Endothelial cell of umbilical vein (primary cell): ENCODE results near the gene RPS2. TPM values are rescaled to one million over a fixed set of nuclear protein-coding genes. Genes with fewer than 3 reads are reported as not detected.

Source experiments
- BruUV-seq: library from RNA; stranded (reverse); fragments of 400-500 nt; replicated peaks from 2 replicates; lab custom pipeline; 2021; lab: Mats Ljungman, UMichigan
- CTCF ChIA-PET: fragments of 300-600, 350-600 bp; sonication (Branson Sonifier 250); formaldehyde crosslinking; loops from one replicate; lab custom pipeline; 2021; ENCODE audit warnings: antibody characterized with exemption, inconsistent platforms; lab: Charles Lee
- POLR2A ChIA-PET: fragments of 300-600, 350-600 bp; sonication (Branson Sonifier 250); formaldehyde crosslinking; loops from one replicate; lab custom pipeline; 2021; ENCODE audit warnings: antibody characterized with exemption, inconsistent platforms; lab: Charles Lee
- DNase-seq: peaks from one replicate; pipeline ENCODE4 v3.0.0-alpha.2; 2011; ENCODE audit warnings: low read depth, low spot score
- FAIRE-seq: peaks from 2 replicates; lab custom pipeline; 2011; peaks lifted over from hg19 to GRCh38; lab: Jason Lieb, UNC
- H2AFZ ChIP-seq: 2 replicates; pipeline ENCODE4 v1.6.0; 2012; ENCODE audit warnings: low read depth, low read length, control low read depth, inconsistent platforms
- H3K27ac ChIP-seq: 2 replicates; pipeline ENCODE4 v1.5.1; 2011; ENCODE audit warnings: low read depth, mild to moderate bottlenecking, control low read depth, low read length, moderate library complexity; ENCODE audit not compliant: insufficient read depth
- H3K27me3 ChIP-seq, 2 experiments: 2 replicates each; pipeline versions ENCODE4 v1.6.0 to v1.6.1; 2011; ENCODE audit warnings: low read length in 2 of 2, mixed read lengths in 1 of 2; ENCODE audit not compliant: control insufficient read depth in 2 of 2, insufficient read depth in 2 of 2
- H3K36me3 ChIP-seq, 2 experiments: 2 replicates in 1 of 2; 3 replicates in 1 of 2; pipeline ENCODE4 v1.5.1; 2011; ENCODE audit warnings: low read length in 2 of 2, mild to moderate bottlenecking in 1 of 2, moderate library complexity in 1 of 2; ENCODE audit not compliant: control insufficient read depth in 2 of 2, insufficient read depth in 2 of 2; ENCODE audit errors: extremely low read depth in 1 of 2
- H3K4me1 ChIP-seq: 3 replicates; pipeline ENCODE4 v1.5.1; 2011; ENCODE audit warnings: mild to moderate bottlenecking, low read length; ENCODE audit not compliant: control insufficient read depth, insufficient read depth; ENCODE audit errors: extremely low read depth
- H3K4me2 ChIP-seq: 2 replicates; pipeline ENCODE4 v1.6.1; 2011; ENCODE audit warnings: low read length, control low read depth, mixed read lengths; ENCODE audit not compliant: insufficient read depth
- H3K4me3 ChIP-seq, 3 experiments: fragments of 200-600 bp in 1 of 3; sonication (generic), shearing (Covaris generic) in 1 of 3; replicated peaks in 1 of 3; 2 replicates each; pipeline ENCODE4 v1.5.1; 2011 to 2016; ENCODE audit warnings: control low read depth in 3 of 3, low read length in 3 of 3, mild to moderate bottlenecking in 2 of 3, inconsistent platforms in 1 of 3, low read depth in 1 of 3, moderate library complexity in 1 of 3; ENCODE audit not compliant: insufficient read depth in 1 of 3
- H3K79me2 ChIP-seq: 2 replicates; pipeline ENCODE4 v1.6.0; 2012; ENCODE audit warnings: low read length, inconsistent platforms; ENCODE audit not compliant: control insufficient read depth, insufficient read depth
- H3K9ac ChIP-seq: replicated peaks from 2 replicates; pipeline ENCODE3; 2011; ENCODE audit warnings: low read length, control low read depth; ENCODE audit not compliant: insufficient read depth; ENCODE audit errors: extremely low read depth
- H3K9me1 ChIP-seq: replicated peaks from 3 replicates; pipeline ENCODE4 v1.6.0; 2011; ENCODE audit warnings: mild to moderate bottlenecking, low read length; ENCODE audit not compliant: control insufficient read depth, insufficient read depth; ENCODE audit errors: extremely low read depth
- H3K9me3 ChIP-seq: replicated peaks from 2 replicates; pipeline ENCODE4 v1.5.1; 2012; ENCODE audit warnings: low read length, inconsistent platforms; ENCODE audit not compliant: control insufficient read depth, insufficient read depth
- H4K20me1 ChIP-seq: replicated peaks from 2 replicates; pipeline ENCODE3; 2011; ENCODE audit warnings: mild to moderate bottlenecking, low read length; ENCODE audit not compliant: control insufficient read depth, insufficient read depth; ENCODE audit errors: extremely low read depth
- CTCF ChIP-seq, 2 donors: IDR thresholded peaks; 1 replicate in 1 of 2; 2 replicates in 1 of 2; pipeline ENCODE4 v1.5.1; 2011; ENCODE audit warnings: low read length in 2 of 2, mild to moderate bottlenecking in 2 of 2, moderate library complexity in 2 of 2, control low read depth in 1 of 2, inconsistent platforms in 1 of 2, low read depth in 1 of 2; ENCODE audit not compliant: insufficient read depth in 1 of 2; ENCODE audit errors: extremely low read depth in 1 of 2
- EZH2 ChIP-seq: IDR thresholded peaks from 2 replicates; pipeline ENCODE4 v1.6.1; 2012; ENCODE audit warnings: borderline replicate concordance, low read depth, mild to moderate bottlenecking, moderate library complexity, low read length, inconsistent platforms; ENCODE audit not compliant: severe bottlenecking
- FOS ChIP-seq: IDR thresholded peaks from 2 replicates; pipeline ENCODE4 v1.6.1; 2011; ENCODE audit warnings: mild to moderate bottlenecking, low read length, moderate library complexity, borderline replicate concordance; ENCODE audit not compliant: insufficient read depth
- GATA2 ChIP-seq: IDR thresholded peaks from 2 replicates; pipeline ENCODE4 v1.7.0; 2011; ENCODE audit warnings: low read depth, mild to moderate bottlenecking, moderate library complexity, mixed read lengths, low read length; ENCODE audit not compliant: insufficient read length, insufficient read depth
- JUN ChIP-seq: IDR thresholded peaks from 2 replicates; pipeline ENCODE4 v1.6.1; 2011; ENCODE audit warnings: borderline replicate concordance, low read depth; ENCODE audit not compliant: insufficient read length, insufficient read depth
- MAX ChIP-seq: IDR thresholded peaks from 2 replicates; pipeline ENCODE4 v1.6.1; 2011; ENCODE audit not compliant: insufficient read depth, insufficient read length
- MYC ChIP-seq: IDR thresholded peaks from one replicate; pipeline ENCODE4 v1.6.1; 2011; ENCODE audit warnings: mild to moderate bottlenecking, low read depth, low read length
- POLR2A ChIP-seq: IDR thresholded peaks from 2 replicates; pipeline ENCODE4 v1.6.1; 2012; ENCODE audit warnings: low read depth, mild to moderate bottlenecking, control low read depth, low read length
- POLR2AphosphoS5 ChIP-seq: IDR thresholded peaks from 2 replicates; pipeline ENCODE4 v1.6.1; 2012; ENCODE audit warnings: low read depth, mild to moderate bottlenecking, control low read depth, low read length, moderate library complexity; ENCODE audit not compliant: insufficient read depth
- dilution Hi-C: fragments of 300-500 bp; cut with MboI; formaldehyde crosslinking; loops from one replicate; pipeline ENCODE4 v1.15.0; 2019; ENCODE audit warnings: low sequenced_read_pairs; ENCODE audit not compliant: extremely low pct_ligation_motif_present
- intact Hi-C: fragments of 100-400 bp; cut with micrococcal nuclease; formaldehyde crosslinking; loops from one replicate; pipeline ENCODE4 v1.10.0; 2022
- polyA plus RNA-seq, 4 experiments: library from polyadenylated mRNA; depleted of rRNA in 3 of 4; stranded (reverse) in 3 of 4; unstranded in 1 of 4; fragments of >200 nt; gene quantifications; 2 replicates each; pipeline versions ENCODE4 v1.2.1 to v1.2.3, GENCODE V29; 2011 to 2012; ENCODE audit warnings: missing spikeins in 1 of 4
- total RNA-seq: library from RNA; stranded (reverse); gene quantifications from 2 replicates; pipeline ENCODE4 v1.2.3, GENCODE V29; 2021

RPS2 gene
- total and polyA plus RNA-seq, 2 donors (not counting 3 experiments of a cell fraction or from before 2014, with no cell fraction given) = 2,793 to 9,021 TPM

GRCh38 chr16:2005646-2006045 is 41.0 kb upstream of the RPS2 start:
- no peaks in the 10 kb centered on the region for H4K20me1 ChIP-seq
- POLR2A ChIA-PET = no interaction called here
- intact Hi-C loops = loop anchor here (1.0 kb wide), 2 partner anchors 148 to 246 kb away; partner anchors contain the start of gene ECI1
- peaks cover 72% of the 10 kb centered on the region for H3K79me2 ChIP-seq
- H3K27ac ChIP-seq = no peak overlapping the region
- no peak overlapping the region for H3K4me3 ChIP-seq
- peaks cover 48% of the 10 kb centered on the region for H3K4me1 ChIP-seq
- no peaks in the 10 kb centered on the region for H3K9me3 ChIP-seq
- dilution Hi-C loops = no loop called here
- BruUV-seq = no TSS peak
- H3K9me1 ChIP-seq = no peaks in the 10 kb centered on the region
- H3K36me3 ChIP-seq = peaks cover 0 to 27% of the 10 kb centered on the region in 2 experiments
- H2AFZ ChIP-seq = no peak overlapping the region
- FAIRE-seq (no peak), DNase-seq (peak; percentile 45)
- no peaks in the 10 kb centered on the region for H3K27me3 ChIP-seq
- peak; percentile 46 to 54 for TF ChIP-seq CTCF (IDR thresholded peaks at IDR 0.05; ENCODE audit: extremely low read depth in 1 of 2, insufficient read depth in 1 of 2, low read depth in 1 of 2, low read length in 2 of 2)
- no peak for TF ChIP-seq POLR2A
- H3K9ac ChIP-seq = no peak overlapping the region
- CTCF ChIA-PET = interaction anchor here (0.7 to 4.0 kb wide), 5 partner anchors 15 to 246 kb away, joined by 3 to 85 read pairs (median 6); partner anchors contain the start of gene NPW
- no peak overlapping the region for H3K4me2 ChIP-seq

- peaks cover 0 to 32% of the 10 kb centered on the region in 2 experiments for H3K36me3 ChIP-seq
- ChIA-PET CTCF (interaction anchor here (0.7 to 4.0 kb wide), 10 partner anchors 15 to 247 kb away, joined by 3 to 85 read pairs (median 8); partner anchors contain the start of genes ECI1, GFER and NPW), POLR2A (interaction anchor here (1.9 kb wide), 1 partner anchor 150 kb away, joined by 21 read pairs; the partner anchor contains the start of gene TRAF7)
- peaks cover 42% of the 10 kb centered on the region for H3K4me1 ChIP-seq
- no TSS peak for BruUV-seq
- no peak overlapping the region for H2AFZ ChIP-seq
- FAIRE-seq = no peak
- dilution Hi-C loops (no loop called here), intact Hi-C loops (loop anchor here (1.0 kb wide), 2 partner anchors 148 to 246 kb away; partner anchors contain the start of gene ECI1)
- no peaks in the 10 kb centered on the region for H3K27me3 ChIP-seq
- no peaks in the 10 kb centered on the region for H3K9me3 ChIP-seq
- no peak overlapping the region for H3K9ac ChIP-seq
- H3K9me1 ChIP-seq = no peaks in the 10 kb centered on the region
- no peak overlapping the region for H3K4me2 ChIP-seq
- H3K4me3 ChIP-seq = no peak overlapping the region
- no peaks in the 10 kb centered on the region for H4K20me1 ChIP-seq
- no peak for DNase-seq
- peaks cover 69% of the 10 kb centered on the region for H3K79me2 ChIP-seq
- H3K27ac ChIP-seq = no peak overlapping the region
- TF ChIP-seq POLR2A (no peak), GATA2 (no peak), EZH2 (no peak), JUN (no peak), MYC (no peak), POLR2AphosphoS5 (no peak), CTCF (IDR thresholded peaks at IDR 0.05; ENCODE audit: extremely low read depth in 1 of 2, insufficient read depth in 1 of 2, low read depth in 1 of 2, low read length in 2 of 2) (no peak), FOS (no peak), MAX (no peak)
Observed at GRCh38 chr16:2004795-2005517, 40.3 kb upstream of the RPS2 start.
